ENCODE measurements around the gene UFL1. TPM values are rescaled to one million over a fixed set of nuclear protein-coding genes. Genes with fewer than 3 reads are reported as not detected.

UFL1 gene
- polyA plus RNA-seq, 2 of the 4 experiments (the other 2 are of a cell fraction) = 8.8 to 12.0 TPM

GRCh38 chr6:96532399-96532798 is 10.8 kb downstream of the UFL1 start:
- H3K4me2 ChIP-seq = no peak overlapping the region
- no peak for FAIRE-seq
- ChIA-PET CTCF (no interaction called here), POLR2A (no interaction called here)
- no peak overlapping the region for H3K4me3 ChIP-seq
- no peak for TF ChIP-seq CHD4 (IDR thresholded peaks at IDR 0.05; ENCODE audit: borderline replicate concordance)
- no peak for TF ChIP-seq FOXS1 (CRISPR knock-in tag; IDR thresholded peaks at IDR 0.05)
- TF ChIP-seq SMC3 (IDR thresholded peaks at IDR 0.05) = no peak
- TF ChIP-seq EP300 (IDR thresholded peaks at IDR 0.05) = no peak
- no peak for TF ChIP-seq CEBPB (IDR thresholded peaks at IDR 0.05)
- no peak overlapping the region for H3K27ac ChIP-seq
- ATAC-seq = no peak
- no peaks in the 10 kb centered on the region for H3K4me1 ChIP-seq
- 97% methylated on average over 1 of the region's 1 CpG for WGBS (ENCODE audit: missing lambda C conversion rate)
- no peak for DNase-seq (ENCODE audit: low read depth in 1 of 2, low spot score in 1 of 2)
- no peaks in the 10 kb centered on the region for H3K9me3 ChIP-seq

DNA sequence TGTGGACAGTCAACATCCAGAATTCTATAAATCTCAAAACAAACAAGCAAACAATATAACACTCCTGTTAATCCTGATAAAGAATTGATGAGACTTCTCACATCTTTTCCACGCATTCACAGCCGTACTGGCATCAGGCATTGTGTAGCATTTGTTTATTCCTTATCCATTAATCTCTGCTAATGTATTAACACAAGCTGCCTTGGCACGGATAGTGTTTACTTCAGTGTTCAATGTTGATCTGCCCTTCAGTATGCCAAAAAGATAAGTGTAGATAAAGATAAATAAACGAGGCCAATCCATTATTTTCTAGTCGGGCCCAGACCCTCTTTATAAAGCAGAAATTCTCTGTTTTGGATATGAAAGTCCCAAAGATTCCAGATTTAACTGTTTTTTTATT is 16.1 kb downstream of the UFL1 start:
- Histone ChIP-seq H3K4me3 (no peak overlapping the region), H3K9me3 (no peaks in the 10 kb centered on the region), H3K4me2 (no peak overlapping the region), H3K4me1 (no peaks in the 10 kb centered on the region), H3K27ac (no peak overlapping the region)
- DNase-seq (ENCODE audit: low read depth in 1 of 2, low spot score in 1 of 2) = no peak
- no peak for FAIRE-seq
- POLR2A ChIA-PET = no interaction called here
- CTCF ChIA-PET = no interaction called here
- WGBS (ENCODE audit: missing lambda C conversion rate) = 84% methylated on average over 5 of the region's 5 CpGs
- ATAC-seq = no peak
- TF ChIP-seq FOSL2 (IDR thresholded peaks at IDR 0.05) (no peak), FOSL2 (CRISPR knock-in tag; IDR thresholded peaks at IDR 0.05) (no peak), KDM5A (IDR thresholded peaks at IDR 0.05) (no peak), SMC3 (IDR thresholded peaks at IDR 0.05) (no peak), ESRRA (IDR thresholded peaks at IDR 0.05; ENCODE audit: borderline replicate concordance, low read length) (no peak), EHF (CRISPR knock-in tag; IDR thresholded peaks at IDR 0.05) (no peak), MAFK (IDR thresholded peaks at IDR 0.05; ENCODE audit: partially characterized antibody) (no peak), FOXS1 (CRISPR knock-in tag; IDR thresholded peaks at IDR 0.05) (no peak), CHD2 (IDR thresholded peaks at IDR 0.05; ENCODE audit: low read length, partially characterized antibody) (no peak), SREBF2 (IDR thresholded peaks at IDR 0.05) (no peak)

- Histone ChIP-seq H3K4me2 (no peak overlapping the region), H3K4me1 (no peaks in the 10 kb centered on the region), H3K27ac (no peak overlapping the region), H3K9me3 (no peaks in the 10 kb centered on the region), H3K4me3 (no peak overlapping the region)
- ChIA-PET CTCF (no interaction called here), POLR2A (no interaction called here)
- TF ChIP-seq MYC (IDR thresholded peaks at IDR 0.05; ENCODE audit: borderline replicate concordance, low read length) = no peak
- TF ChIP-seq RARB (CRISPR knock-in tag; IDR thresholded peaks at IDR 0.05) = no peak
- TF ChIP-seq, protein P1, sequence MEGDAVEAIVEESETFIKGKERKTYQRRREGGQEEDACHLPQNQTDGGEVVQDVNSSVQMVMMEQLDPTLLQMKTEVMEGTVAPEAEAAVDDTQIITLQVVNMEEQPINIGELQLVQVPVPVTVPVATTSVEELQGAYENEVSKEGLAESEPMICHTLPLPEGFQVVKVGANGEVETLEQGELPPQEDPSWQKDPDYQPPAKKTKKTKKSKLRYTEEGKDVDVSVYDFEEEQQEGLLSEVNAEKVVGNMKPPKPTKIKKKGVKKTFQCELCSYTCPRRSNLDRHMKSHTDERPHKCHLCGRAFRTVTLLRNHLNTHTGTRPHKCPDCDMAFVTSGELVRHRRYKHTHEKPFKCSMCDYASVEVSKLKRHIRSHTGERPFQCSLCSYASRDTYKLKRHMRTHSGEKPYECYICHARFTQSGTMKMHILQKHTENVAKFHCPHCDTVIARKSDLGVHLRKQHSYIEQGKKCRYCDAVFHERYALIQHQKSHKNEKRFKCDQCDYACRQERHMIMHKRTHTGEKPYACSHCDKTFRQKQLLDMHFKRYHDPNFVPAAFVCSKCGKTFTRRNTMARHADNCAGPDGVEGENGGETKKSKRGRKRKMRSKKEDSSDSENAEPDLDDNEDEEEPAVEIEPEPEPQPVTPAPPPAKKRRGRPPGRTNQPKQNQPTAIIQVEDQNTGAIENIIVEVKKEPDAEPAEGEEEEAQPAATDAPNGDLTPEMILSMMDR (IDR thresholded peaks at IDR 0.05) = peak; percentile 20; the same call in 2 of the 3 replicates
- TF ChIP-seq TFCP2L1 (CRISPR knock-in tag; IDR thresholded peaks at IDR 0.05) = no peak
- no peak for TF ChIP-seq FOSL2 (IDR thresholded peaks at IDR 0.05)
- TF ChIP-seq FOSL2 (CRISPR knock-in tag; IDR thresholded peaks at IDR 0.05) = no peak
- no peak for TF ChIP-seq FOXS1 (CRISPR knock-in tag; IDR thresholded peaks at IDR 0.05)
- no peak for TF ChIP-seq RNF2 (IDR thresholded peaks at IDR 0.05; ENCODE audit: borderline replicate concordance, low read depth)
- peak in 1 of 2 experiments; percentile 31; a peak in 1 of 5 replicates for TF ChIP-seq RAD21 (conservative IDR thresholded peaks at IDR 0.05 in 1 of 2, IDR thresholded peaks at IDR 0.05 in 1 of 2)
- ATAC-seq (0 out of 6 replicates have a peak, but pooled peaks of 1 of the 2 experiments have one; percentile 33), FAIRE-seq (no peak), DNase-seq (ENCODE audit: low read depth in 1 of 2, low spot score in 1 of 2) (peak in 1 of 2 experiments; percentile 2)
Observed at GRCh38 chr6:96542702-96543101, 21.1 kb downstream of the UFL1 start.

GRCh38 chr6:96545882-96546281 is 24.3 kb downstream of the UFL1 start:
- TF ChIP-seq KDM5A (IDR thresholded peaks at IDR 0.05) = no peak
- no peak for TF ChIP-seq HOXB5 (CRISPR knock-in tag; IDR thresholded peaks at IDR 0.05)
- ATAC-seq = no peak
- WGBS (ENCODE audit: missing lambda C conversion rate) = 91% methylated on average over 3 of the region's 3 CpGs
- no peak for FAIRE-seq
- no peak for DNase-seq (ENCODE audit: low read depth in 1 of 2, low spot score in 1 of 2)
- POLR2A ChIA-PET = no interaction called here
- no peaks in the 10 kb centered on the region for H3K9me3 ChIP-seq
- no peak overlapping the region for H3K4me3 ChIP-seq
- CTCF ChIA-PET = no interaction called here
- no peaks in the 10 kb centered on the region for H3K4me1 ChIP-seq
- H3K4me2 ChIP-seq = no peak overlapping the region
- H3K27ac ChIP-seq = no peak overlapping the region
